NCI-H2196 treated with DMSO at 0.1 percent for 48 hours (cell line): ENCODE results near the gene IL10RB.
"Not testable (repeated sequence)": the region's sequence is repeated elsewhere in the genome, so short reads cannot be mapped to it uniquely, and the experiment has no call there.

Source experiments
- DNase-seq: peaks from one replicate; lab custom pipeline; 2025; ENCODE audit not compliant: unreplicated experiment; lab: John Stamatoyannopoulos, UW

IL10RB gene

GRCh38 chr21:33300701-33301631, 34.8 kb downstream of the IL10RB start:
- DNase-seq = no peak

- DNase-seq = no peak
Measured at GRCh38 chr21:33301632-33302002, 35.5 kb downstream of the IL10RB start.

GRCh38 chr21:33302055-33302454, 35.9 kb downstream of the IL10RB start:
- no peak for DNase-seq

GRCh38 chr21:33302796-33303195, 36.6 kb downstream of the IL10RB start:
- no peak for DNase-seq

GRCh38 chr21:33305344-33305671, 39.1 kb downstream of the IL10RB start:
- no peak for DNase-seq

GRCh38 chr21:33305938-33306337, 39.8 kb downstream of the IL10RB start:
- DNase-seq = no peak

GRCh38 chr21:33308586-33309490, 42.7 kb downstream of the IL10RB start:
- no peak for DNase-seq

- DNase-seq = no peak
Measured at GRCh38 chr21:33309778-33310177, 43.6 kb downstream of the IL10RB start.

GRCh38 chr21:33312121-33312520, 46.0 kb downstream of the IL10RB start:
- DNase-seq = no peak

- no peak for DNase-seq
Measured at GRCh38 chr21:33313183-33313582, 47.0 kb downstream of the IL10RB start.

GRCh38 chr21:33313611-33314010, 47.4 kb downstream of the IL10RB start:
- no peak for DNase-seq

- no peak for DNase-seq
Measured at GRCh38 chr21:33314111-33314510, 47.9 kb downstream of the IL10RB start.

GRCh38 chr21:33315946-33316710, 50.0 kb downstream of the IL10RB start:
- no peak for DNase-seq

GRCh38 chr21:33317145-33317544, 51.0 kb downstream of the IL10RB start:
- no peak for DNase-seq

- no peak for DNase-seq
Measured at GRCh38 chr21:33317786-33318486, 51.8 kb downstream of the IL10RB start.

- not testable (repeated sequence) for DNase-seq
Measured at GRCh38 chr21:33321005-33321404, 54.8 kb downstream of the IL10RB start.

GRCh38 chr21:33323610-33324009, 57.4 kb downstream of the IL10RB start:
- DNase-seq = not testable (repeated sequence)

- DNase-seq = peak; percentile 97
Measured at GRCh38 chr21:33324291-33325221, 58.4 kb downstream of the IL10RB start, which contains the start of gene IFNAR1. Gene IFNAR1 (plus strand): TSS chr21:33324970. CDS start chr21:33325056, 86 bp downstream.
